GM12872 (cell line): Measurements from ENCODE around the gene CADM1.
A peak's percentile ranks its signal among the peaks of the same experiment; 100 is the strongest.

Experiments used
- CTCF ChIP-seq: IDR thresholded peaks from 3 replicates; pipeline ENCODE4 v1.5.1; 2011; ENCODE audit warnings: low read depth, mild to moderate bottlenecking, low read length, moderate library complexity; ENCODE audit not compliant: insufficient read depth

The CADM1 gene

GRCh38 chr11:115504276-115505158 is at the start of gene CADM1:
Gene CADM1 (minus strand): TSS chr11:115504415.
- TF ChIP-seq CTCF, result 0 out of 3 replicates have a peak, but pooled peaks have one; percentile 7

- no peak for TF ChIP-seq CTCF
Measured at GRCh38 chr11:115552773-115553438, 48.7 kb upstream of the CADM1 start.

- TF ChIP-seq CTCF, result no peak
Measured at GRCh38 chr11:115552151-115552772, 48.0 kb upstream of the CADM1 start.

- TF ChIP-seq CTCF, result no peak
Measured at GRCh38 chr11:115550291-115551059, 46.3 kb upstream of the CADM1 start.

- TF ChIP-seq CTCF, result no peak
Measured at GRCh38 chr11:115548878-115549528, 44.8 kb upstream of the CADM1 start.

- no peak for TF ChIP-seq CTCF
Measured at GRCh38 chr11:115545581-115546210, 41.5 kb upstream of the CADM1 start.
